ENCODE results near the gene DTNBP1.
"Not testable (repeated sequence)": the region's sequence is repeated elsewhere in the genome, so short reads cannot be mapped to it uniquely, and the experiment has no call there.

Gene DTNBP1

DNA sequence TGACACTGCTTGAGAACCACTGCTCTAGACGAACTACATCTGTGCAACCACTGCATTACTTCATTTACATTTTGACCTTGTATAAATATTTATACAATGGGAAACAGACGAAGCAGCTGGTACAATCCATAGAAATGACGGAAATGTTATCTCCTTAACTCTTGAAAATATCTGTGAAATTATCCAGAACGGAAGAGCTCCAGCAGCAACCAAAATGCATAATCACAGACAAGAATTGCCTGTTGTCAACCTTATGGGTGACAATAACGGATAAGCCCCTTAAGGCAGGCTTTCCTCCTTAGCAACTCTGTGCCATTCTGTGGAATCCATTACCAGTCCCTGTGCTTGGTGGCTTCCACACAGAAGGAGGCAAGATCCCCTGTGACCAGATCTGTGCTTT, 115.4 kb downstream of the DTNBP1 start:
- no peak overlapping the region for H3K9ac ChIP-seq (ENCODE audit: low read length)
- H3K36me3 ChIP-seq (ENCODE audit: control insufficient read depth, insufficient read depth, low read length), result no peaks in the 10 kb centered on the region
- no peaks in the 10 kb centered on the region for H3K9me3 ChIP-seq (ENCODE audit: control insufficient read depth, low read length)
- H3K4me3 ChIP-seq (ENCODE audit: low read length), result no peak overlapping the region
- H3K4me1 ChIP-seq (ENCODE audit: control insufficient read depth, insufficient read depth, low read length), result no peaks in the 10 kb centered on the region
- H3K27me3 ChIP-seq (ENCODE audit: control insufficient read depth, insufficient read depth, low read length), result no peaks in the 10 kb centered on the region

GRCh38 chr6:15546591-15546990, 116.2 kb downstream of the DTNBP1 start:
- H3K27me3 ChIP-seq (ENCODE audit: control insufficient read depth, insufficient read depth, low read length), result no peaks in the 10 kb centered on the region
- no peaks in the 10 kb centered on the region for H3K9me3 ChIP-seq (ENCODE audit: control insufficient read depth, low read length)
- H3K4me1 ChIP-seq (ENCODE audit: control insufficient read depth, insufficient read depth, low read length), result no peaks in the 10 kb centered on the region
- H3K36me3 ChIP-seq (ENCODE audit: control insufficient read depth, insufficient read depth, low read length), result no peaks in the 10 kb centered on the region
- no peak overlapping the region for H3K9ac ChIP-seq (ENCODE audit: low read length)
- no peak overlapping the region for H3K4me3 ChIP-seq (ENCODE audit: low read length)

DNA sequence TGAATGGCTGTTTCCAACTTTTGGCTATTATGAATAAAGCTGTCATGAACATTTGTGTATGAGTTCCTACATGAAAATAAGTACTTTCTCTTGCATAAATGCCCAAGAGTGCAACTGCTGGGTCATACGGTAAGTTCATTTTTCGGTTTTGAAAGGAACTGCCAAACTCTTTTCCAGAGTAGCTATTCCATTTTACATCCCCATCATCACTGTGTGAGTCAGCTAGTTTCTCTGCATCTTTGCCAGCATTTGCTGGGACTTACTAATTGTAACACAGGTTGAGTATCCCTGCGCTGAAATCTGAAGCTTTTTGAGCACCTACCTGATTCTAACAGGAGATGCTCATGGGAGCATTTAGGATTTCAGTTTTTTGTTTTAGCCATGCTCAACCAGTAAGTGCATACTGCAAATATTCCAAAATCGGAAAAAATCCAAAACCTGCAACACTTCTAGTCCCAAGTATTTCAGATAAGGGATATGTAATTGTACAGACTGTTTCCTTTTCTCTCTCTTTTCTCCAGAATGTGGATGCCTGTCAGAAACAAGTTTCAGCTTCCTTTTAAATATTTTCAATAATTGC, 118.4 kb downstream of the DTNBP1 start:
- Histone ChIP-seq H3K36me3 (ENCODE audit: control insufficient read depth, insufficient read depth, low read length) (no peaks in the 10 kb centered on the region), H3K4me1 (ENCODE audit: control insufficient read depth, insufficient read depth, low read length) (no peaks in the 10 kb centered on the region), H3K27me3 (ENCODE audit: control insufficient read depth, insufficient read depth, low read length) (no peaks in the 10 kb centered on the region), H3K9me3 (ENCODE audit: control insufficient read depth, low read length) (no peaks in the 10 kb centered on the region), H3K4me3 (ENCODE audit: low read length) (no peak overlapping the region), H3K9ac (ENCODE audit: low read length) (no peak overlapping the region)

DNA sequence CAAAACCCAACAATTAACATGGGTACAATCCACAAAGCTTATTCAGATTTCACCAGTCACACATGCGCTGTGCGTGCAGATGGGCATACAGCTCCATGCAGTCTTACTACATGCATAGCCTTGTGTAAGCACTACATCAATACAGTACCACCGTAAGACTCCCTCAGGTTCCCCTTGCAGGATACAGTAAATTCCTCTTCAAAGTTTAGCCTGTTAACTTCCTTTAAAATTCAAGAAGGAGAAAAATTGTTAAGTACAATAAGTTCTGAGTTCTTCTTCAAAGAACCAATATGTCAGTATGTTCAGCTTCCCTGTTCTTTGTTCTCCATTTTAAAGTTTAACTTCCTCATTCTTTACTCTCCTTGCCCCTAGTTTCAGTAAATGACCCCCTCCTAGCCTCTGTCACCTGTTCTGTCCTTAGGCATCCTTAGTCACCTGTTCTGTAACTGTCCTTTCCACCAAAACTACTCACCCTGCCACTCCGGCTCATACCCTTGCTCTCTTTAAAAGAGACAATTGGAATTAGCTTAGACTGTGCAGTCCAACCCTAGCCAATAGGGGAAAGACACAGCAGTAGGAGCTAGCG, 119.4 kb downstream of the DTNBP1 start:
- H3K9me3 ChIP-seq (ENCODE audit: control insufficient read depth, low read length); H3K9ac ChIP-seq (ENCODE audit: low read length); H3K4me1 ChIP-seq (ENCODE audit: control insufficient read depth, insufficient read depth, low read length); H3K27me3 ChIP-seq (ENCODE audit: control insufficient read depth, insufficient read depth, low read length); H3K4me3 ChIP-seq (ENCODE audit: low read length); H3K36me3 ChIP-seq (ENCODE audit: control insufficient read depth, insufficient read depth, low read length): not testable (repeated sequence)

DNA sequence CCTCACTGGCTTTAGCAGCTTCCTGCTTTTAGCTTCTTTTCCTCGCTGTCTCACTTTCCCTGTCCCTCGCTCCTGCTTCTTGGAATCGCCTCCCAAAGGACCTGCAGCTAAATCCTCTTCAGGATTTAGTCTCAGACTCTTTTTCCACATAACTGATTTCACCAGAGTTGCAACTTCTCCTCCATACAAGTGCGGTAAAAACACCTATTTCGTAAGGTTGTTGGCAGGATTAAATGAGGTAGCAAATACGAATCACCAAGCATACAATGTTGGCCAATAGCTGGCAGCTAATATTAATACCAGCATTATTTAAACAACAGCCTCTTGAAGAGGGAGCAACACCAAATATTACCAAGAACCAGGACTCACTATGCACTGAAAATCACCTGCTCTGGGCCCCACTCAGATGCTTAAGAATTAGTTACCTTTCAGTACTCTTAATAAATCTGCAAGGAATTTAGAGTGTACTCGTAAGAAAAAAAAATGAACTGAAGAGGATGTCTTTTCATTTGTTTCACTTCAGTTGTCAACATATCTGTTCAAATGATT, 123.0 kb downstream of the DTNBP1 start:
- H3K4me1 ChIP-seq (ENCODE audit: control insufficient read depth, insufficient read depth, low read length), result no peaks in the 10 kb centered on the region
- no peak overlapping the region for H3K9ac ChIP-seq (ENCODE audit: low read length)
- no peaks in the 10 kb centered on the region for H3K9me3 ChIP-seq (ENCODE audit: control insufficient read depth, low read length)
- H3K4me3 ChIP-seq (ENCODE audit: low read length), result no peak overlapping the region
- no peaks in the 10 kb centered on the region for H3K36me3 ChIP-seq (ENCODE audit: control insufficient read depth, insufficient read depth, low read length)
- no peaks in the 10 kb centered on the region for H3K27me3 ChIP-seq (ENCODE audit: control insufficient read depth, insufficient read depth, low read length)

DNA sequence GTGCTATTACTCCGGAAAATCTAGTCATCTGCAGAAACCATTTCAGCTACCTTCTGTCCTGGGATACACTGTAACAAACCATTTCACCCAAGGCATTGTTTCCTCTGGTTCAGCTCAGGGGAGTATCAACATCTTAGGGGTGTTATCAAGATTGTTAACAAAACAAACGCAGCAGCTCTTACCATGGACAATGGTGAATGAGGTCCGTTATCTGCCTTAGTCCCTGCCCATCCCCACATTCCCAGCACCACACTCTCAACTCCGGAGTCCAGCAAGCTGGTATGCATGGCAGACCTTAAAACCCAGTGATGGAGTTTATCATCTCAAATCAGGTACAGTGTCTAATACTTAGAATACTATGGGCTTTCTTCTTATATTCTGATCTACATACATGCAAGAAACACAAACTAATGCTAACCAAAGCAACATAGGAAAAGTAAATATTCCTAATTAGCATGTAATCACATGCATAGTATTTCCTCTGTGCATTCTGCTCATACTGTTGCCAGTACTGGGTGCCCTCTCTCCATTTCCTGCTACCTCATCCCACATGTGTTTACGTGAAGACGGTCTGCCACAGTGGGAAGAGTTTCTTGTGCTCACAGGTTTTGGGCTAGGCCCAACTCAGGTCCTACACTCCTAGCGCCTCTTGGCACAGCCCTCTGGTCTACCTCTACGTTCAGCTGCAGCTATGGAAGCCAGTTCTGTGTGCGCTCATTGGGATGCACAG, 123.9 kb downstream of the DTNBP1 start:
- Histone ChIP-seq H3K36me3 (ENCODE audit: control insufficient read depth, insufficient read depth, low read length) (no peaks in the 10 kb centered on the region), H3K4me1 (ENCODE audit: control insufficient read depth, insufficient read depth, low read length) (no peaks in the 10 kb centered on the region), H3K27me3 (ENCODE audit: control insufficient read depth, insufficient read depth, low read length) (no peaks in the 10 kb centered on the region), H3K9me3 (ENCODE audit: control insufficient read depth, low read length) (no peaks in the 10 kb centered on the region), H3K4me3 (ENCODE audit: low read length) (no peak overlapping the region), H3K9ac (ENCODE audit: low read length) (no peak overlapping the region)

DNA sequence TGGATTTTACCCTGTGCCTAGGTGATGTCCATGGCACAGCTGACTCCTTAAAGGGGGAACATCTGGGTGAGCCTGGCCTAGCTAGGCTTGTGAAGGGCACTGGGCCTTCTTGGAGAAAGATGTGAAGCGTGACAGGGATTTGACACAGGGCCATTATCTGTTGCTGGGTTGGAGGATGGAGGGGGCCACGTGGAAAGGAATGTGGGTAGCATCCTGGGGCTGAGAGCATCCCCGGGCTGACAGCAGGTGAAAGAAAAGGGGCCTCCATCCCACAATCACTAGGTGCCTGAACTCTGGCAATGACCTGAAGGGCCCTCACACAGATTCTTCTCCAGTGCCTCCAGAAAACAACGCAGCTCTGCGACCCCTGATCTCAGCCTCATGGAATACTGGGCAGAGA, 124.7 kb downstream of the DTNBP1 start:
- Histone ChIP-seq H3K9ac (ENCODE audit: low read length) (no peak overlapping the region), H3K4me3 (ENCODE audit: low read length) (no peak overlapping the region), H3K27me3 (ENCODE audit: control insufficient read depth, insufficient read depth, low read length) (no peaks in the 10 kb centered on the region), H3K4me1 (ENCODE audit: control insufficient read depth, insufficient read depth, low read length) (no peaks in the 10 kb centered on the region), H3K9me3 (ENCODE audit: control insufficient read depth, low read length) (no peaks in the 10 kb centered on the region), H3K36me3 (ENCODE audit: control insufficient read depth, insufficient read depth, low read length) (no peaks in the 10 kb centered on the region)

DNA sequence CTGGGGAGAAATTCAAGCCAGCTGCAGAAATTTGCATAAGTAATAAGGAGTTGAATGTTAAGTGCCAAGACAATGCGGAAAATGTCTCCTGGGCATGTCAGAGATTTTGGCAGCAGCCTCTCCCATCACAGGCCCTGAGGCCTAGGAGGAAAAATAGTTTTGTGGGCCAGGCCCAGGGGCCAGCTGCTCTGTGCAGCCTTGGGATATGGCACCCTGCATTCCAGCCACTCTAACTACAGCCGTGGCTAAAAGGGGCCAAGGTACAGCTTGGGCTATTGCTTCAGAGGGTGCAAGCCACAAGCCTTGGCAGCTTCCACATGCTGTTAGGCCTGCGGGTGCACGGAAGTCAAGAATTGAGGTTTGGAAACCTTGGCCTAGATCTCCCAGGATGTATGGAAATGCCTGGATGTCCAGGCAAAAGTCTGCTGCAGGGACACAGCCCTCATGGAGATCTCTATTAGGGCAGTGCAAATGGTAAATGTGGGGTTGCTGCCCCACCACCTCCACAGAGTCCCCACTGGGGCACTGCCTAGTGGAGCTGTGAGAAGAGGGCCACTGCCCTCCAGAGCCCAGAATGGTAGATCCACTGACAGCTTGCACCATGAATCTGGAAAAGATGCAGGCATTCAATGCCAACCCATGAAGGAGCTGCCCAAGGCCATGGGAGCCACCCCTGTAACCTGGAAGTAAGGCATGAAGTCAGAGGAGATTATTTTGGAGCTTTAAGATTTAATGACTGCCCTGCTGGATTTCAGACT, 126.5 kb downstream of the DTNBP1 start:
- H3K4me3 ChIP-seq (ENCODE audit: low read length), result no peak overlapping the region

DNA sequence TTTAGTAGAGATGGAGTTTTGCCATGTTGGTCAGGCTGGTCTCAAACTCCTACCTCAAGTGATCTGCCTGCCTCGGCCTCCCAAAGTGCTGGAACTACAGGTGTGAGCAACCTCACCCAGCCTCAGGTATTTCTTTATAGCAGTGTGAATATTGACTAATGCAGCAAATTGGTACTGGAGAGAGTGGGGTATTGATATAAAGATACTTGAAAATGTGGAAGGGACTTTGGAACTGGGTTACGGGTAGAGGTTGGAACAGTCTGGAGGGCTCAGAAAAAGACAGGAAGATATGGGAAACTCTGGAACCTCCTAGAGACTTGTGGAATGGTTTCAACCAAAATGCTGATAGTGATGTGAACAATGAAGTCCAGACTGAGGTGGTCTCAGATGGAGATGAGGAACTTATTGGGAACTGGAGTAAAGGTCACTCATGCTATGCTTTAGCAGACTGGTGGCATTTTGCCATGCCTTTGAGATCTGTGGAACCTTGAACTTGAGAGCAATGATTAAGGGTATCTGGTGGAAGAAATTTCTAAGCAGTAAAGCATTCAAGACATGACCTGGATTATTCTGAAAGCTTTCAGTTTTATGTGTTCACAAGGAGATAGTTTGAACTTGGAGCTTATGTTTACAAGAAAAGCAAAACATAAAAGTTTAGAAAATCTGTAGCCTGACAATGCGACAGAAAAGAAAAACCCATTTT, 127.2 kb downstream of the DTNBP1 start:
- Histone ChIP-seq H3K9me3 (ENCODE audit: control insufficient read depth, low read length) (no peaks in the 10 kb centered on the region), H3K9ac (ENCODE audit: low read length) (no peak overlapping the region), H3K4me1 (ENCODE audit: control insufficient read depth, insufficient read depth, low read length) (no peaks in the 10 kb centered on the region), H3K27me3 (ENCODE audit: control insufficient read depth, insufficient read depth, low read length) (no peaks in the 10 kb centered on the region), H3K36me3 (ENCODE audit: control insufficient read depth, insufficient read depth, low read length) (peaks cover 3% of the 10 kb centered on the region), H3K4me3 (ENCODE audit: low read length) (no peak overlapping the region)

More for the DNA sequence above, 126.5 kb downstream of the DTNBP1 start:
- no peaks in the 10 kb centered on the region for H3K4me1 ChIP-seq (ENCODE audit: control insufficient read depth, insufficient read depth, low read length)
- H3K27me3 ChIP-seq (ENCODE audit: control insufficient read depth, insufficient read depth, low read length), result no peaks in the 10 kb centered on the region
- no peaks in the 10 kb centered on the region for H3K9me3 ChIP-seq (ENCODE audit: control insufficient read depth, low read length)
- H3K9ac ChIP-seq (ENCODE audit: low read length), result no peak overlapping the region
- H3K36me3 ChIP-seq (ENCODE audit: control insufficient read depth, insufficient read depth, low read length), result peaks cover 3% of the 10 kb centered on the region

- H3K9ac ChIP-seq (ENCODE audit: low read length), result no peak overlapping the region
- H3K9me3 ChIP-seq (ENCODE audit: control insufficient read depth, low read length), result no peaks in the 10 kb centered on the region
- H3K4me1 ChIP-seq (ENCODE audit: control insufficient read depth, insufficient read depth, low read length), result no peaks in the 10 kb centered on the region
- H3K4me3 ChIP-seq (ENCODE audit: low read length), result no peak overlapping the region
- H3K36me3 ChIP-seq (ENCODE audit: control insufficient read depth, insufficient read depth, low read length), result peaks cover 3% of the 10 kb centered on the region
- no peaks in the 10 kb centered on the region for H3K27me3 ChIP-seq (ENCODE audit: control insufficient read depth, insufficient read depth, low read length)
Measured at GRCh38 chr6:15534974-15535373, 127.9 kb downstream of the DTNBP1 start.

DNA sequence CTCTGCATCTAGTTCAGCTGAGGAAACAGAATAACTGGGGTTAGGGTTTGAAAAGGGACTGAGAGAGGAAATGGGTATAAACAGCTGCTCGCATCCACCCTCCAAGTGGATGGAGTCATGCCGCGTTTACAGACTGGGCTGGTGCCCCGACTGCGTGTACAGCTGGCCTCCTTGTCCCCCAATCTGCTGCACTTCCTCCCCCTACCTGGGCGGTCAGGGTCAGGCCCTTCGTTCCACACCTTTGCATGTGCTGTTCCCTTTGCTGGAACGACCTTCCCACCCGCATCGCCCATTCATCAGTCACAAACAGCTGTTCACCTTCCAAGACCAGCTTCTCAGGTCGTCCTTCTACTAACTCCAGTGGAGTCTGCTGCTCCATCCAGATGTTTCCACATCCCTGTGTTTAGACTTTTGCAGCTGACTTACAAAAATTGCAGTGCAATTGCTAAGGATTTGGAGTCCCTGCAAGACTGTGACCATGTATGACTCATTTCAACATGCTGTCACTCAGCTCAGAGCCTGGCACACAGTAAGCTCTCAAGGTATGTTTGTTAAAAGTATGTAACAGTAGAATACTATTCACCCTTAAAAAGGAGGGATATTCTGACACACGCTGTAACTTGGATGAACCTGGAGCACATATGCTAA, 129.3 kb downstream of the DTNBP1 start:
- Histone ChIP-seq H3K27me3 (ENCODE audit: control insufficient read depth, insufficient read depth, low read length) (no peaks in the 10 kb centered on the region), H3K4me3 (ENCODE audit: low read length) (no peak overlapping the region), H3K9ac (ENCODE audit: low read length) (no peak overlapping the region), H3K36me3 (ENCODE audit: control insufficient read depth, insufficient read depth, low read length) (peaks cover 3% of the 10 kb centered on the region), H3K9me3 (ENCODE audit: control insufficient read depth, low read length) (no peaks in the 10 kb centered on the region), H3K4me1 (ENCODE audit: control insufficient read depth, insufficient read depth, low read length) (no peaks in the 10 kb centered on the region)
